Raji (cell line): ENCODE results near the gene DPY19L1.

Source experiments
- POLR2A ChIP-seq: IDR thresholded peaks from 2 replicates; pipeline ENCODE4 v1.6.1; 2011; ENCODE audit warnings: low read depth, low read length, control low read depth; ENCODE audit not compliant: insufficient read depth

Gene DPY19L1

DNA sequence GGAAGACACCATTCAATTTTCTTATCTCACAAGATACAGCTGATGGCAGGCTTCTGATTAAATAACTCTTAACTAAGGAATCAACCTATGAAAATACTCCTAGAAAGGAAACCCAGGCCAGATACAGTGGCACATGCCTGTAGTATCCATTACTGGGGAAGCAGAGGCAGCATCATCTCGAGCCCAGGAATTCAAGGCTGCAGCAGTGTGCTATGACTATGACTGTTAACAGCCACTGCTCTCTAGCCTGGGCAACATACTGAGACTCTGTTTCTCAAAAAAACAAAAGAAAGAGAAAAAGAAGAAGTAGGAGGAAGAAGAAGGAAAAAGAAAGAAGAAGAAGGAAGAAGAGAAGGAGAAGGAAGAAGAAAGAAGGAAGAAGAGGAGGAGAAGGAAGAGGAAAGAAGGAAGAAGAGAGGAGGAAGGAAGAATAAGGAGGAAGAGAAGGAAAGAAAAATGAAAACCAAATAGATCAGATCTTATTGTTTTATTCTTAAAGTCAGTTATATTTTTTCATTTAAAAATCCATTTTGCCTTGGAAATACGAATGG, 18.0 kb downstream of the DPY19L1 start:
- TF ChIP-seq POLR2A: no peak

DNA sequence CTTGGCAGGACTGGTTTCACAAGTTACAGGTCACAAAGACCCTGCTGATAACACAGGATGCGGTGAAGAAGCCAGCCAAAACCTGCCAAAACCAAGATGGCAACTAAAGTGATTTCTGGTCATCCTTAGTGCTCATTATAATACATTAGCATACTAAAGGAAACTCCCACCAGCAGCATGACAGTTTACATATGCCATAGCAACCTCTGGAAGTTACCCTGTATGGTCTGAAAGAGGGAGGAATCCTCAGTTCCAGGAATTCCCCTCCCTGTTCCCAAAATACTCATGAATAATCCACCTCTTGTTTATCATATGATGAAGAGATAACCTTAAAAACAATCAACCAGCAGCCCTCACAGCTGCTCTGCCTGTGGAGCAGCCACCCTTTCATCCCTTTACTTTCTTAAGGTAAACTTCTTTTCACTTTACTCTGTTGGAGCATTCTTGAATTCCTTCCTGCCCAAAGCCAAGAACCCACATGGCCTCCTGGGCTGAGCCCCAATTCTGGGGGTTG, 21.9 kb downstream of the DPY19L1 start:
- no peak for TF ChIP-seq POLR2A

GRCh38 chr7:35012160-35012559, 25.1 kb downstream of the DPY19L1 start:
- TF ChIP-seq POLR2A: no peak

DNA sequence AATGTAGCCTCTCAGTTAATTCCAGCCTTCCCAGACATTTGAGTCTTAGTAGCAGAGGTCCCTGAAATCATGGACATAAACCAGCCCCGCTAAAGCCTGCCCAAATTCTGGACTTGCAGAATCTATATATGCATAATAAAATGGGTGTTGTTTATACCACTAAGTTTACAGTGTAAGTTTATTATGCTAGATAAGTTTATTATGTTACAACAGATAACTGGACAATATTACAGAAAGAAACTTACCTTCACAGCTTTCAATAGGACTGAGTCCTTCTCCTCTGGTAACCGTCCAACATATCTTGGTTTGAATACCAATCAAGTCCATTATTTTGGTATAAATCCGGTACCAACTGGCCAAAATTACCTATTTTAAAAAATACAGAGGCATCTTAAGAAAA, 26.2 kb downstream of the DPY19L1 start:
- no peak for TF ChIP-seq POLR2A

- no peak for TF ChIP-seq POLR2A
Measured at GRCh38 chr7:35007768-35008167, 29.5 kb downstream of the DPY19L1 start.

DNA sequence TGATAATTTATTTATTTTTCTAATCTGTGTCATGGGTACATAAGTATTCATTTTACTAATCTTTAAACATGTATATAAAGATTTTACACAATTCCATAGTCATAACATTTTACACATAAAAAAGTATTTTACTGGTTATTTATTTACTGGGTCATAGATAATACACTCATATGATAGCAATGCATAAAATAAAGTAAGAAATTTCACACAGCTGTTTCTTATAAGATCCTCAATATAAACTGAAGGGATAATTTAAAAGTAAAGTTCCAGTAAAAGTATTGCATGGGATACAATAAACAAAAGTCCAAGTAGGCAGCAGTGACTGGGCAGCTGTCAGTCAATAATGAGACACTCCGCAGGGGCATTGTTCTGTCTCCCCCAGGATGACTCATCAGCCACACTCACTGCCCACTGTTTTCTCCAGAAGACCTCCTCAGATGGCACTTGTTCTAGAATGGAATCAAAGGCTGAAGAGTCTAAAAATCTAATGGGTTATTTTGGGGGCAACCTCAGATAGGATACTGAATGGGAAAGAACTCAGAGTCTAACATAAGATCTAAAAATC, 32.7 kb downstream of the DPY19L1 start:
- TF ChIP-seq POLR2A: no peak

DNA sequence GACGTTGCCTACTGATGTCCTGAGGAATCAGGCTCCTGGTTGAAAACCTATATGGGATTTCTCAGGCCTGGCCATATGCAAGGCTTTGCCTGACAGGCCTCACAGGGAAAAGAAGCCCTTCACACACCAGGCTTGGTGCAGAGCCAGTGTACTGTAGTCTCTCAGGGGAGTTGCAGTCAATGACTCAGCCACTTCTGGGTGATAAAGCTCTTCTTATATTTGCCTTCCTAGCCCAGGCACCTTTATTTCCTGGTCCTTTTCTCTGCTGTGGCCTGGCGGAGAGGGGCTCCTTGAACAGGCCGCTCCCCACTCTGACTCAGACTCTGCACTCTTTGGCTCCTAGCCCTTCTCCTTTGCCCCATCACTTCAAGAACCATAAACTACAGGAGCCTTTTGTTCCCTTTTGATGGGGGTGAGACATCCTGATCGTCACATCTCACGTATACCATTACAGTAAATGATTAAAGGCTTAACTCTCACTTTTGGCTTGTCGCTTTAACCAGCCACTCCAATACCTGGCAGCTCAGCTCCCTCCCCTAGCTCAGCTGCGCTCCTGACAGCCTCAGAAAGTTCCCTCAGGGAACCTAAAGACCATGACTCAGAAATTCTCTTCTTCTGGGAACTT, 33.5 kb downstream of the DPY19L1 start:
- no peak for TF ChIP-seq POLR2A

GRCh38 chr7:34995757-34996156, 41.5 kb downstream of the DPY19L1 start:
- no peak for TF ChIP-seq POLR2A

- TF ChIP-seq POLR2A: no peak
Measured at GRCh38 chr7:34991938-34992840, 45.1 kb downstream of the DPY19L1 start.

DNA sequence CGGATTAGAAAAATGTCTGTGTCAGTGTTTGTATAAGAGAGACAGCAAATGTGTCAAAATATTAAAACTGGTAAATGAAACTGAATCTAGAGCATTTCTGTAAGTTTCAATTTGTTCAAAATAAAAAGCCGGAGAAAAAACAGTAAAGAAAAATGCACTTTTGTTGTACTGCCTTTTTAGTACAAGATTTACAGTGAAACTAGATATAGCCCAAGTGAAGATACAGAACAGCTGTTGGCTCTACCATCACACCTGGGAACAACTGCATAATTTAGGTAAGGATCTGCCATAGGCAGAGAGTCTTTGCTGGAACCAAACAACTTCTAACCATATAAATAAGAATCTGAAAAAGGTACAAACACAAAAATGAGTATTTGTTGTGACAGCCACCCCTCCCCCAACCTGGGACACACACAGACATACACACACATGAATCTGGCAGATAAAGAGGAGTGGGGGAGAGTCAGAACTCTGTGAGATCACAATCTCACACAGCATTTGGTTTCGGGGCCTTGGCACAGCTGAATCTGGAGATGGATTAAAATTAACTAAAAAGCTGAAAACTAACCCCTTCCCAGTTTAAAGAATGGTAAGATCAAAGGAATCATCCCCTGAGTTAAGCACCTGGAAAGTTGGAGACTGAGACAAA, 54.8 kb downstream of the DPY19L1 start:
- TF ChIP-seq POLR2A: no peak

DNA sequence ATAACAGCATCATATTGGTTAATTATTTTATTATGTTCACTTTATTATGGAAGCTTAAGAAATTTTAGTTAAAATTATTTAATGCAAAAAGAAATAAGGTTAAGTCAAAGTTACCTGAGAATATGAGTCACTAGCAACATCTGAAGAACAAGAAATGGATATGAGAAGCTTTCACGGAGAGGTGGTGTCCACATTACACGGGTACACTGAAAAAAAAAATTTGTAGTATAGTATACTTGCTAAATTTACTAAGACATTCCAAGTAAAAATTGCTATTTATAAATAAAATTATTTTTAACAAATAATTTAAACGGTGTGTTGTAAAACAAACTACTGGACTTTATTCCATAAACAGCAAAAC, 63.9 kb downstream of the DPY19L1 start:
- no peak for TF ChIP-seq POLR2A

- no peak for TF ChIP-seq POLR2A
Measured at GRCh38 chr7:34958021-34958420, 79.3 kb downstream of the DPY19L1 start.

- no peak for TF ChIP-seq POLR2A
Measured at GRCh38 chr7:34952822-34953221, 84.5 kb downstream of the DPY19L1 start.

- no peak for TF ChIP-seq POLR2A
Measured at GRCh38 chr7:34949361-34949760, 87.9 kb downstream of the DPY19L1 start.

DNA sequence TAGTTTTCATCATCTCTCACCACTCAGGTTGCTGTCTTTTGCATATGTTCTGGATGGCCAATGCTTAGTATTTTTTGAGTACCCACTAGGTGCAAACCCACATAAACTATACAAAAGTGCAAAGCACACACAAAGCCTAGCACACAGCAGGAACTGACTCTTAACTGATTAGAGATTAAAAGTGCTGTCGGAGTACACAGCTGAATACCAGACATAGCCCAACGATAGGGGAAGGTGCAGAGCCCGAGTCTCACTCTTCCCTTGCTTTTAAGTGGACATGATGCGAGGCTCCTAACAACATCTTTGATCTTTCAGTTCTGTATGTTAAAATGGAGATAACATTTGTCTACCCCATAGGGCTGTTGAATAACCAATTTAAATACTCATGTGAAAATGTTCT, 90.8 kb downstream of the DPY19L1 start:
- no peak for TF ChIP-seq POLR2A

GRCh38 chr7:34939175-34939574, 98.1 kb downstream of the DPY19L1 start:
- no peak for TF ChIP-seq POLR2A

DNA sequence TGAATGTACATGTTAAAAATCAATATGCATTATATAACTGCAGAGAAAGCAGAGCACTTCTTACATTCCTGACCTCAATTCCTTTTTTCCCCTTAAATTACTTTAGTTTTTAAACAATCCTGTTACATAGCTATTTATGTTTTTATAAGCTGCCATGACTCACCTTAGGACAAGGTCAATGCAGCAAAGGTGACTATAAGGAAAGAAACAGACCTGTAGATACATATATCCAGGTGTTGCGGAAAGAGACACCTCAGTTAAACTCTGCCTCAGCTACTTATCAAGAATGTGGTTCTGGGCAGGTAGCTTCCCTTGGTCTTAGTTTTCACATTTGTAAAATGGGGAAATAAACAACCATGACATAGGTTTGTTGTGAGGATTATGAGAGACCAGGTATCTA, 105.5 kb downstream of the DPY19L1 start:
- TF ChIP-seq POLR2A: no peak
